Stimulated activated CD8-positive, alpha-beta memory T cell treated with anti-CD3 and anti-CD28 coated beads, Interleukin-7, amount 100 ng/mL, for 24 hours (primary cell): ENCODE measurements around the gene LMNTD2.

Experiments used
- DNase-seq: peaks from one replicate; pipeline ENCODE4 v3.0.0-alpha.2; 2020; ENCODE audit warnings: low read depth

LMNTD2 gene

GRCh38 chr11:551596-551995 is 8.9 kb downstream of the LMNTD2 start:
- no peak for DNase-seq

GRCh38 chr11:551131-551530 is 9.4 kb downstream of the LMNTD2 start:
- DNase-seq: no peak

DNA sequence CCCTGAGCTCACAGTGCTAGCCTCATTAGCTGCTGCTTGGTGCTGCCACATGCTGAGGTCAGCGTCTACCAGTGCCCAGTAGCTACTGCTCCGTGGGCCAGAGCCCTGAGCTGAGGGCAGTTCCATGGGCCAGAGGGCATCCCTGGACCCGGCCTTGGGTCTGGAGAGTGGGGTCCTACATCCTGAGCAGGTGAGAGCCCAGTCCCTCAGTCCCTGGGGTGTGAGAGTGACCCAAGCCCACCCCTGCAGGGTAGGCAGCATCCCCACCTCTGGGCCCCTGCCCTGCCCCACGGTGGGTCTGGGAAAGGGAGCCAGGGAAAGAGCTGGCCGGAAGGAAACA is 9.8 kb downstream of the LMNTD2 start:
- no peak for DNase-seq

DNA sequence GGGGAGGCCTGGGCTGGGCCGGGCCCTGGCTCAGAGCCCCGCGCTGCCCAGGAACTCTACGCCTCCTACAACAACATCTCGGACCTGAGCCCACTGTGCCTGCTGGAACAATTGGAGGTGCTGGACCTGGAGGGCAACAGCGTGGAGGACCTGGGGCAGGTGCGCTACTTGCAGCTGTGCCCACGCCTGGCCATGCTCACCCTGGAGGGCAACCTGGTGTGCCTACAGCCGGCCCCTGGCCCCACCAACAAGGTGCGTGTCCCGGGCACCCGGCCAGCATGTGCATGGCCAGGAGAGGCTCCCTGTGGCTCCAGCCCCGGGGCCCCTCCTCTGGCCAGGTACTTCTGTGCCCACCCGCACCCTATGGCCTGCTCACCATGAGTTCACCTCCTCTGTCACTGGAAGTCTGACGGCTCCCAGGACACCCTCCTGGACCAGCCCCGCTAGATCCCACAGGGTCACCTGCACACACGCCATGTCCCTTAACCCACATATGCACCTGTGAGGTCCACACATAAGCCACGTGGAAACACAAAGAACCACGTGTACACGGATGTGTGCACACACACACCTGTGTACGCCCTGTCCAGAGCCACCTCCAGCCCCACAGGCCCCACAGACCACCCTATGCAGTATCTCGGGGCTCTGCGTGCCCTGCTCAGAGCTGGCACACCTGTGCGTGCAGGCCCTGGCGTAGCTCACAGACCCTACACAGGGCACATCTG is 10.4 kb downstream of the LMNTD2 start:
- DNase-seq: no peak

DNA sequence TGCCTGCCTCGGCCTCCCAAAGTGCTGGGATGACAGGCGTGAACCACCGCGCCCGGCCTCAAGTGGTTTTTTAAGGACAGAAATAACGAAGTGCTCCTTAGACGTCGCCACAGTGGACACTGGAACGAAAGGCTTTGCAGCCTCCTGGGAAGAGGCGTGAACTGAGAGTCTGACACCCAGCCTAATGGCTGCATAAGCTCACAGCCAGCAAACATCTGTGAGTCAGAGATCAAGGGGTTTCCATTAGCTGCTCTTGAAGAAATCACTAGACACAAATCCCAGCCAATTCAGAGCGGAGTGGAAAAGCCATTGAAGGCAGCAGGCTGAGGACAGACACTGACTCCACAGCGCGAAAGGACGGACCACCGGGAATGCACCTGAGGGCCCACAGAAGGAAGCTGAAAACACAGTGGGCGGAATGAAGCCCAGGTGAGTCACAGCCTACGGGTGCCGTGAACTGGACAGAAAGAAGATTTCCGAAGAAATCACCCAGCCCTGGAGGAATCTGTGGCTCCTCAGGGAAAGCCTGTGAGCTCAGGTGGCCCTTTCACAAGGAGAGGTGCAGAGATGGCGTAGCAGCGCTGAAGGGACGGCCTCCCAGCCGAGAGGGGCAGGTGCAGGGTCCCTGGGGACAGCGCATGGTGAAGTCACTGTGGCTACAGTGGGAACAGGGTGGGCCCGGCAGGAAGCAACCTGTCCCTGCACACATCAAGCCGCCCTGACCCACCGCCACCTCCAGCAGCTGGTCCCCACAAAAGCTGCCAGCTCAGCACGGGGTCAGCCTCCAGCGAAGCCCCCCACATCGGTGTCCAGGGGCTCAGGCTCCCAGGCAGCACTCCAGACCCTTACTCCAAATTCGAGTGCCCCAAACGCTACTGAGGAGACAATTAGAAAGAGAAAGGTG is 11.6 kb downstream of the LMNTD2 start:
- no peak for DNase-seq

DNA sequence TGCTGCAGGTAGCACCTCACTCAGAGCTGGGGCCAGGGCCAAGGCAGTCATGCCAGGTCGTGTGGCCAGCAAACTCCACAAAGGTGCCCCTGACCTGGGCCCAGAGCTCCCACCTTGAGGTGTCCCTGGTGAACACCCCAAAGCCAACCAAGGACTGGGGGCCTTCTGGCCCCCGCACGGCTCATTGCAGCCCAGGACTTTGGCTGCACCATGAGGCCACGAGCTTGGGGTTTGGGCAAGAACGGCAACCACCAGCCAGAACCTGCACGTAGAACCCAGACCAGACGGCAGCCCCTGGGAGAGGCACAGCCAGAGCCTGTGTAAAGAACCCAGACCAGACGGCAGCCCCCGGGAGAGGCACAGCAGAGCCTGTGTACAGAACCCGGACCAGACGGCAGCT is 15.4 kb downstream of the LMNTD2 start:
- no peak for DNase-seq

- DNase-seq: no peak
Observed at GRCh38 chr11:544817-545166, 15.7 kb downstream of the LMNTD2 start.

DNA sequence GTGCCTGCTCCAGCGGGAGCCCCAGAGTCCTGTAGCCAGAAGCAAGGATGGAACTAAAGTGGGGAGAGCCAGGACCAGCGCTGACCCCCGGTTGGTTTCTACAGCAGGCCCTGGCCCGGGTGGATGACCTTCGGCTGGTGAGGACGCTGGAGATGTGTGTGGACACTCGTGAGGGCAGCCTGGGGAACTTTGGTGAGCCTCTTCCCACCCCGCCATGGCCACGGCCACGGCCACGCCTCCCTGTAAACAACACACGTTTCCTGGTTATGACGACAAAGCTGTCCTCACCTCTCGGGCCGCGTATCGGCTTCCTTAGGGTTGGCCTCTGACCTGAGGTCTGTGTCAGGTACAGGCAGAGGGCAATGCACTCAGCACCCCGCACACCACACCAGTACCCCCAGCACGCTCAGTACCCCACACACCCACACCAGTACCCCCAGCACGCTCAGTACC is 19.1 kb downstream of the LMNTD2 start:
- no peak for DNase-seq

- DNase-seq: no peak
Observed at GRCh38 chr11:540583-541432, 19.7 kb downstream of the LMNTD2 start.

DNA sequence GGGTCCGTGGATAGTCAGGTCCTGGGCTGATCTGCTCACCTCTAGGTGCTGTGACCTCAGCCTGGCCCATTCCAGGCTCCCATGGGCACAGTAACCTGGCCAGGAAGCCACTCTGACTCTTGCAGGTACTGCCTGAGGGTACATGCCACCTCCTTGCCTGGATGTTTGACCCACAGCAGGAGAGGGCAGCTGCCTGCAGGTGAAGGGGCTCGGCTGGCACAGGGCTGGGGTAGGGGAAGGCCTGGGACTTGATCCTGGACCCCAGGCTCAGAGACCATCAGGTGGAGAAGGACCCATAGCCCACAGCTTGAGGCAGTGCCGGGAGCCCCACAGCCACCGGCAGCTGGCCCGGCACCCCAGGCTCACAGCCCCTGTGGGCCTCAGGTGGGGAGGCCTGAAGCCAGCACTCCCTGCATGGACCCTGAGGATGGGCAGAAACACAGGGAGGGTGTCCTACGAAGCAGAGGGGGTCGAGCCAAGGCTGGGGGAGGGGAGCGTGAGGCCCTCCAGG is 20.5 kb downstream of the LMNTD2 start:
- DNase-seq: no peak

GRCh38 chr11:538431-539051 is 22.0 kb downstream of the LMNTD2 start:
- no peak for DNase-seq

DNA sequence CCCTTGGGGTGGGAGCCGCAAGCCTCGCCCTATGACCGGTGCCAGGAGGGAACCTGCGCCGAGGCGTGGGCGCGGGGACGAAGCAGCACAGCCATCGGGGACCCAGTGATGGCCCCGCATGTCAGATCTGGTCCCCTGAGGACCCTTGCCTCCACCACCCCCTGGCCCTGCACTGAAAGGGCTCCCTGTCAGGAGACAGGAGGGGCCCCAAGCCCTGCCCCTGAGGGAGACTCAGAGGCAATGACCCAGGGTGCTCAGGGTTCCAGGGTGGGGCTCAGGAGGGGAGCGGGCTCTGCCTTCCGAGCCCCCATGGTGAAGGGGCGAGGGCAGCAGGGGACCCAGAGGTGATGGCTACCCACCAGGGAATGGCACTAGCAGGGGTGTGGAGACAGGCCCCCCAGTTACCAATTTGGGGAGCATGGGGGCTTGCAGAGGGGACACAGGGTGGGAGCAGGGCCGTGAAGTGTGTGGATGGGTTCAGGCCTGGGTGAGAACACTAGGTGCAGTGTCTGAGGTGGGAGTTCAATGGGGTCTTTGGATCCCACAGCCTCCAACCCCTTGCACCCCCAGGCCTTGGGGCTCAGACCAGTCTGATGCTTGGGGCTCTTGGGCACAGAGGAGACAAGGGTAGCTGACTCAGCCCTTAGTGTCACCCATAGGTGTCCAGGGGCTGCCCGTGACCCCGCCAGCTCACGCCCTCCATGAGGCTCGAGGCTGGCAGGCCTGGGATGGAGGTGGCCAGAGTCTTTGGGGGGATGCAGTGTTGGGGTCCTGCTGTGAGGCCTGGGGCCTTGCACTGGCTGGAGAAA is 22.7 kb downstream of the LMNTD2 start:
- no peak for DNase-seq

- peak; percentile 84 for DNase-seq
Observed at GRCh38 chr11:536841-537621, 23.5 kb downstream of the LMNTD2 start, which contains the start of gene LRRC56. Gene LRRC56, plus strand, starts transcription at chr11:537527. Its CDS starts 3,158 bp downstream, at chr11:540685.

DNA sequence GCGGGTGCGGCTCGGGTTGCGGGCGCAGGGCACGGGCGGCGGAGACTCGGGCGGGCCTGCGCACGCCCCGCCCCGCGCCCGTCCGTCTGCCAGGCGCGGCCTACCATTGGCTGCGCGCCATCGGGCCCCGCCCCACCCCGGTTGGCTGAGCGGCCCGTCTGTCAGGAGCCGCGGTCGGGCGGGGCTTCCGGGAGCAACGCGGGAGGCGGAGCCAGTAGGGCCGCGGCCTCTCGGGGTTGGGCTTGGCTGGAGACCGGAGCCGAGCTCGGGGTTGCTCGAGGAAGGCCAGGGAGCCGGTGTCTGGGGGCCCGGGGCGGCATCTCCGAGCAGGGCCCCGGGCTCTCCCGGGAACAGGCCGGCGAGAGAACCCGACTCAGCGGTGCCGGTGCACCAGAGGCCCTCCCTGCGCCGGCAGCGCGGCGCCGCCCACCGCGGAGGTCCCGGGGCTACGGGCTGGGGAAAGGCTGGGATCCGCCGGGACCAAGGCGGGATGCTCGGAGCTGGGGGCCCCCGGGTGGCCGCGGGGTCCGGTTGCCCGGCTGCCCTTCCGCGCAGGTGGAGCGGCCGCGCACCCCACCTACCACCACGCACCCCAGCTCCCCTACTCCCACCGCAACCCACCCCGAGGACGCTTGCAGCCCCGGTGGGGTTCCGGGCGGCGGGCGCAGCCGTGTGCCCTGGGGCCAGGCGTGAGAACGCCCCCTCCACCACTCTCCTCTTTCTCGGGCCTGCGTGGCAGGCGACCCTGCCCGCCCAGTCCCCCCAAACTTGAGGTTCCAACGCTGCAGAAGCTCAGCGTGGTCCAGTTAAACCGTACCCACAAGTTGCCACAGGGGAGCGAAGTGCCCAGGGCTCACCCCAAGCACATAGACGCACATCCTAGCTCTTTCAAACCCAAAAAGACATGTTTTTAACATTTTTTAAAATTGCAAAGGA is 24.8 kb downstream of the LMNTD2 start, which contains the start of gene HRAS:
Gene HRAS, minus strand, starts transcription at position 58 of the 936 bp plus-strand sequence.
- peak; percentile 89 for DNase-seq

DNA sequence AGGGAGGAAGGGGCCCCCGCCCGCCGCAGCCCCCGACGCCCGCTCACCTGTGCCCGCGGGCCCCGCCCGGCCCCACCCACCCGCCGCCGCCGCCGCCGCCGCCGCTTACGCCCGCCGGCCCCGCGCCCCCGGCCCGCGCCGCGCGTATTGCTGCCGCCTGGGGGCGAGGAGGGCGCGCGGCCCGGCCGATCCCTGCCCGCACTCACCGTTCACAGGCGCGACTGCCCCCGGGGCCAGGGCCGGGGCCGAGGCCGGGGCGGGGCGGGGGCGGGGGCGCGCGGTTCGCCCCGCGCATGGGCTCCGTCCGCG is 25.4 kb downstream of the LMNTD2 start:
- no peak for DNase-seq

- DNase-seq: no peak
Observed at GRCh38 chr11:534396-535209, 25.9 kb downstream of the LMNTD2 start.

- DNase-seq: no peak
Observed at GRCh38 chr11:533586-534395, 26.7 kb downstream of the LMNTD2 start.
